Measurements from ENCODE around the gene PLK5. TPM values are rescaled to one million over a fixed set of nuclear protein-coding genes. Genes with fewer than 3 reads are reported as not detected.

Gene PLK5
- total and polyA plus RNA-seq, 2 experiments from 2014 or later = 0.97 to 1.2 TPM

DNA sequence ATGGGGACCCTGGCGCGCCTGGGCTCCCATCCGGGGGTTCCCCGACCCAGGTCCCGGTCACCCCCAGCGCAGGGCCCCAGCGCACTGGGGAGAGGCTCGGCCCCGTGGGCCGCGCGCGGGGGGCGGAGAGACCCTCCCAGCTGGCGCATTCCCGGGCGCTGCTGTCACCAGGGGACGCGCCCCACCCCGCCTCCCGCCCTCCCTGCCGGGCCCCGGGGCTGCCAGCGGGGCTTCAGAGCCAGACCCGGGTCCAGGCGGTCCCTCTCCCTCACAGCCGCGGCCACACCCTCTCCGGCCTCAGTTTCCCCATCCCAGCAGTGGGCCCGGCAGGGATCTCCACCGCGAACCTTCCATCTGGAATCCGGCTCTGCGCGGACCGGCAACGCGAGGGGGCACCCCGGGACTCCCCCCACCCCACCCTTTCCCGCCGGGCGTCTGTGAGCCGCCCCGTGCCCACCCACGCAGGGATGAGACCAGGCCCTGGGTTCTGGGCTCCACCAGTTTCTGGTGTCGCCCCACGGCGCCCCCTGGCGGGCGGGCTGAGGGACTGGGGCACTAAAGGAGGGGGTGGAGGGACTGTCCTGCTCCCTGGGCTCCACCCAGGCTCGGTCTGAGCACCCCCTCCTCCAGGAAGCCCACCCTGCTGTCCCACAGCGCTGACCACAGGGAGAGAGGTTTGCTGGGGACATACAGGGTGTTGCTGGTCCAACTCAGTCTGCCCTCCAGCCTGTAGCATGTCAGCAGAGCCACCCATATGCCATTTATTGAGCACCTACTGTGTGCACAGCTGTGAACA lies 10.2 kb upstream of the PLK5 start:
- no peaks in the 10 kb centered on the region for H3K36me3 Mint-ChIP-seq (ENCODE audit: low read depth)
- peak overlapping the region; percentile 69; the same call in 1 of the 2 replicates for H3K4me2 ChIP-seq
- H3K4me3 Mint-ChIP-seq = no peak overlapping the region

DNA sequence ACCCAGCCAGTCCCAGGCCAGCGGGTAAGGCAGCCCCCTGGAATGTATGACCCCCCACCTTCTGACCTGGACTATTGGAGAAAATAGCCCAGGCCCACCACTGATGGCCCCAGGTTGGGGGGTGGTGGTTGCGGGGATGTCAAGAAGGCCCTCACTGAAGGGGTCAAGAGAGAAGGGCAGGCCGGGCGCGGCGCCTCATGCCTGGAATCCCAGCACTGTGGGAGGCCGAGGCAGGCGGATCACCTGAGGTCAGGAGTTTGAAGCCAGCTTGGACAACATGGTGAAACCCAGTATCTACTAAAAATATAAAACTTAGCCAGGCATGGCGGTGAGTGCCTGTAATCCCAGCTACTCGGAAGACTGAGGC lies 9.6 kb upstream of the PLK5 start:
- no peaks in the 10 kb centered on the region for H3K79me2 ChIP-seq (replicated peaks; ENCODE audit: insufficient read depth)
- H3K36me3 ChIP-seq (ENCODE audit: insufficient read depth) = no peaks in the 10 kb centered on the region
- H3K4me3 ChIP-seq = no peak overlapping the region
- no peak overlapping the region for H2AFZ ChIP-seq
- ATAC-seq (no peak), DNase-seq (ENCODE audit: low spot score) (no peak)
- no peaks in the 10 kb centered on the region; the same call in 1 of the 2 replicates for H4K20me1 ChIP-seq (replicated peaks; ENCODE audit: insufficient read depth)
- Mint-ChIP-seq H3K4me3 (no peak overlapping the region), H3K27me3 (ENCODE audit: insufficient read depth, low read depth, poor library complexity) (peaks cover 18% of the 10 kb centered on the region), H3K27ac (no peak overlapping the region), H3K36me3 (ENCODE audit: low read depth) (no peaks in the 10 kb centered on the region), H3K4me1 (no peaks in the 10 kb centered on the region), H3K9me3 (peaks cover 5% of the 10 kb centered on the region)
- H3K4me1 ChIP-seq (ENCODE audit: insufficient read depth) = no peaks in the 10 kb centered on the region
- no peaks in the 10 kb centered on the region for H3K9me2 ChIP-seq (ENCODE audit: insufficient read depth)
- H3K27ac ChIP-seq (ENCODE audit: low read depth) = no peak overlapping the region
- H3K4me2 ChIP-seq = no peak overlapping the region
- peaks cover 4% of the 10 kb centered on the region; the same call in 1 of the 2 replicates for H3K27me3 ChIP-seq (ENCODE audit: insufficient read depth)
- 0 out of 2 replicates have a peak, but pooled peaks cover 4% of the 10 kb centered on the region for H3F3A ChIP-seq (replicated peaks; ENCODE audit: low read depth)
- no peak for TF ChIP-seq CREB1 (CRISPR knock-in tag; IDR thresholded peaks at IDR 0.05; ENCODE audit: low read depth)
- TF ChIP-seq ZNF331 (CRISPR knock-in tag; IDR thresholded peaks at IDR 0.05; ENCODE audit: low read depth) = no peak
- TF ChIP-seq, protein P1, sequence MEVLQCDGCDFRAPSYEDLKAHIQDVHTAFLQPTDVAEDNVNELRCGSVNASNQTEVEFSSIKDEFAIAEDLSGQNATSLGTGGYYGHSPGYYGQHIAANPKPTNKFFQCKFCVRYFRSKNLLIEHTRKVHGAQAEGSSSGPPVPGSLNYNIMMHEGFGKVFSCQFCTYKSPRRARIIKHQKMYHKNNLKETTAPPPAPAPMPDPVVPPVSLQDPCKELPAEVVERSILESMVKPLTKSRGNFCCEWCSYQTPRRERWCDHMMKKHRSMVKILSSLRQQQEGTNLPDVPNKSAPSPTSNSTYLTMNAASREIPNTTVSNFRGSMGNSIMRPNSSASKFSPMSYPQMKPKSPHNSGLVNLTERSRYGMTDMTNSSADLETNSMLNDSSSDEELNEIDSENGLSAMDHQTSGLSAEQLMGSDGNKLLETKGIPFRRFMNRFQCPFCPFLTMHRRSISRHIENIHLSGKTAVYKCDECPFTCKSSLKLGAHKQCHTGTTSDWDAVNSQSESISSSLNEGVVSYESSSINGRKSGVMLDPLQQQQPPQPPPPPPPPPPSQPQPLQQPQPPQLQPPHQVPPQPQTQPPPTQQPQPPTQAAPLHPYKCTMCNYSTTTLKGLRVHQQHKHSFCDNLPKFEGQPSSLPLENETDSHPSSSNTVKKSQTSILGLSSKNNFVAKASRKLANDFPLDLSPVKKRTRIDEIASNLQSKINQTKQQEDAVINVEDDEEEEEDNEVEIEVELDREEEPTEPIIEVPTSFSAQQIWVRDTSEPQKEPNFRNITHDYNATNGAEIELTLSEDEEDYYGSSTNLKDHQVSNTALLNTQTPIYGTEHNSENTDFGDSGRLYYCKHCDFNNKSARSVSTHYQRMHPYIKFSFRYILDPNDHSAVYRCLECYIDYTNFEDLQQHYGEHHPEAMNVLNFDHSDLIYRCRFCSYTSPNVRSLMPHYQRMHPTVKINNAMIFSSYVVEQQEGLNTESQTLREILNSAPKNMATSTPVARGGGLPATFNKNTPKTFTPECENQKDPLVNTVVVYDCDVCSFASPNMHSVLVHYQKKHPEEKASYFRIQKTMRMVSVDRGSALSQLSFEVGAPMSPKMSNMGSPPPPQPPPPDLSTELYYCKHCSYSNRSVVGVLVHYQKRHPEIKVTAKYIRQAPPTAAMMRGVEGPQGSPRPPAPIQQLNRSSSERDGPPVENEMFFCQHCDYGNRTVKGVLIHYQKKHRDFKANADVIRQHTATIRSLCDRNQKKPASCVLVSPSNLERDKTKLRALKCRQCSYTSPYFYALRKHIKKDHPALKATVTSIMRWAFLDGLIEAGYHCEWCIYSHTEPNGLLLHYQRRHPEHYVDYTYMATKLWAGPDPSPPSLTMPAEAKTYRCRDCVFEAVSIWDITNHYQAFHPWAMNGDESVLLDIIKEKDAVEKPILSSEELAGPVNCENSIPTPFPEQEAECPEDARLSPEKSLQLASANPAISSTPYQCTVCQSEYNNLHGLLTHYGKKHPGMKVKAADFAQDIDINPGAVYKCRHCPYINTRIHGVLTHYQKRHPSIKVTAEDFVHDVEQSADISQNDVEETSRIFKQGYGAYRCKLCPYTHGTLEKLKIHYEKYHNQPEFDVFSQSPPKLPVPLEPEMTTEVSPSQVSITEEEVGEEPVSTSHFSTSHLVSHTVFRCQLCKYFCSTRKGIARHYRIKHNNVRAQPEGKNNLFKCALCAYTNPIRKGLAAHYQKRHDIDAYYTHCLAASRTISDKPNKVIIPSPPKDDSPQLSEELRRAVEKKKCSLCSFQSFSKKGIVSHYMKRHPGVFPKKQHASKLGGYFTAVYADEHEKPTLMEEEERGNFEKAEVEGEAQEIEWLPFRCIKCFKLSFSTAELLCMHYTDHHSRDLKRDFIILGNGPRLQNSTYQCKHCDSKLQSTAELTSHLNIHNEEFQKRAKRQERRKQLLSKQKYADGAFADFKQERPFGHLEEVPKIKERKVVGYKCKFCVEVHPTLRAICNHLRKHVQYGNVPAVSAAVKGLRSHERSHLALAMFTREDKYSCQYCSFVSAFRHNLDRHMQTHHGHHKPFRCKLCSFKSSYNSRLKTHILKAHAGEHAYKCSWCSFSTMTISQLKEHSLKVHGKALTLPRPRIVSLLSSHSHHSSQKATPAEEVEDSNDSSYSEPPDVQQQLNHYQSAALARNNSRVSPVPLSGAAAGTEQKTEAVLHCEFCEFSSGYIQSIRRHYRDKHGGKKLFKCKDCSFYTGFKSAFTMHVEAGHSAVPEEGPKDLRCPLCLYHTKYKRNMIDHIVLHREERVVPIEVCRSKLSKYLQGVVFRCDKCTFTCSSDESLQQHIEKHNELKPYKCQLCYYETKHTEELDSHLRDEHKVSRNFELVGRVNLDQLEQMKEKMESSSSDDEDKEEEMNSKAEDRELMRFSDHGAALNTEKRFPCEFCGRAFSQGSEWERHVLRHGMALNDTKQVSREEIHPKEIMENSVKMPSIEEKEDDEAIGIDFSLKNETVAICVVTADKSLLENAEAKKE (CRISPR knock-in tag; IDR thresholded peaks at IDR 0.05) = no peak
- TF ChIP-seq ZNF114 (CRISPR knock-in tag; IDR thresholded peaks at IDR 0.05) = no peak
- TF ChIP-seq JUNB (IDR thresholded peaks at IDR 0.05; ENCODE audit: unreplicated experiment) = no peak
- TF ChIP-seq, protein P2, sequence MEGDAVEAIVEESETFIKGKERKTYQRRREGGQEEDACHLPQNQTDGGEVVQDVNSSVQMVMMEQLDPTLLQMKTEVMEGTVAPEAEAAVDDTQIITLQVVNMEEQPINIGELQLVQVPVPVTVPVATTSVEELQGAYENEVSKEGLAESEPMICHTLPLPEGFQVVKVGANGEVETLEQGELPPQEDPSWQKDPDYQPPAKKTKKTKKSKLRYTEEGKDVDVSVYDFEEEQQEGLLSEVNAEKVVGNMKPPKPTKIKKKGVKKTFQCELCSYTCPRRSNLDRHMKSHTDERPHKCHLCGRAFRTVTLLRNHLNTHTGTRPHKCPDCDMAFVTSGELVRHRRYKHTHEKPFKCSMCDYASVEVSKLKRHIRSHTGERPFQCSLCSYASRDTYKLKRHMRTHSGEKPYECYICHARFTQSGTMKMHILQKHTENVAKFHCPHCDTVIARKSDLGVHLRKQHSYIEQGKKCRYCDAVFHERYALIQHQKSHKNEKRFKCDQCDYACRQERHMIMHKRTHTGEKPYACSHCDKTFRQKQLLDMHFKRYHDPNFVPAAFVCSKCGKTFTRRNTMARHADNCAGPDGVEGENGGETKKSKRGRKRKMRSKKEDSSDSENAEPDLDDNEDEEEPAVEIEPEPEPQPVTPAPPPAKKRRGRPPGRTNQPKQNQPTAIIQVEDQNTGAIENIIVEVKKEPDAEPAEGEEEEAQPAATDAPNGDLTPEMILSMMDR (conservative IDR thresholded peaks at IDR 0.05; ENCODE audit: low read depth in 2 of 2) = no peak
- TF ChIP-seq POLR2AphosphoS5 (IDR thresholded peaks at IDR 0.05; ENCODE audit: low read depth) = no peak

More for the DNA sequence above, 10.2 kb upstream of the PLK5 start:
- no peak overlapping the region for H2AFZ ChIP-seq
- no peaks in the 10 kb centered on the region for H4K20me1 ChIP-seq (replicated peaks; ENCODE audit: insufficient read depth)
- Mint-ChIP-seq H3K27ac (no peak overlapping the region), H3K9me3 (peaks cover 6% of the 10 kb centered on the region), H3K4me1 (no peaks in the 10 kb centered on the region; the same call in 2 of the 3 replicates), H3K27me3 (ENCODE audit: insufficient read depth, low read depth, poor library complexity) (peaks cover 18% of the 10 kb centered on the region)
- H3K27ac ChIP-seq (ENCODE audit: low read depth) = no peak overlapping the region
- DNase-seq (ENCODE audit: low spot score) (peak; percentile 63), ATAC-seq (peak; percentile 67)
- peaks cover 6% of the 10 kb centered on the region; the same call in 1 of the 2 replicates for H3F3A ChIP-seq (replicated peaks; ENCODE audit: low read depth)
- peaks cover 6% of the 10 kb centered on the region; the same call in 1 of the 2 replicates for H3K27me3 ChIP-seq (ENCODE audit: insufficient read depth)
- H3K79me2 ChIP-seq (replicated peaks; ENCODE audit: insufficient read depth) = no peaks in the 10 kb centered on the region
- H3K4me1 ChIP-seq (ENCODE audit: insufficient read depth) = no peaks in the 10 kb centered on the region
- no peaks in the 10 kb centered on the region for H3K36me3 ChIP-seq (ENCODE audit: insufficient read depth)
- TF ChIP-seq EZH2phosphoT487 (IDR thresholded peaks at IDR 0.05; ENCODE audit: unreplicated experiment) (no peak), ZNF331 (CRISPR knock-in tag; IDR thresholded peaks at IDR 0.05; ENCODE audit: low read depth) (no peak), POLR2AphosphoS5 (IDR thresholded peaks at IDR 0.05; ENCODE audit: low read depth) (no peak), EZH2 (IDR thresholded peaks at IDR 0.05; ENCODE audit: low read depth, unreplicated experiment) (no peak)
- TF ChIP-seq, protein P2 (conservative IDR thresholded peaks at IDR 0.05; ENCODE audit: low read depth in 2 of 2) = peak; percentile 73 to 79
- peak overlapping the region; percentile 53 for H3K4me3 ChIP-seq
- H3K9me2 ChIP-seq (ENCODE audit: insufficient read depth) = no peaks in the 10 kb centered on the region

Data from GM23338 (cell line).